Activated naive CD4-positive, alpha-beta T cell treated with Interleukin-2 at 50 U/mL for 16 hours (primary cell): Measurements from ENCODE around the gene PRICKLE4.
"Not testable (repeated sequence)": the region's sequence is repeated elsewhere in the genome, so short reads cannot be mapped to it uniquely, and the experiment has no call there.

Experiments
- DNase-seq: peaks from one replicate; pipeline ENCODE4 v3.0.0-alpha.2; 2020

The PRICKLE4 gene

GRCh38 chr6:41747256-41748101 is 33.1 kb upstream of the PRICKLE4 start, which contains the start of gene PGC:
Gene PGC, minus strand, starts transcription at chr6:41747397. Its CDS starts 63 bp downstream, at chr6:41747334.
- no peak for DNase-seq

DNA sequence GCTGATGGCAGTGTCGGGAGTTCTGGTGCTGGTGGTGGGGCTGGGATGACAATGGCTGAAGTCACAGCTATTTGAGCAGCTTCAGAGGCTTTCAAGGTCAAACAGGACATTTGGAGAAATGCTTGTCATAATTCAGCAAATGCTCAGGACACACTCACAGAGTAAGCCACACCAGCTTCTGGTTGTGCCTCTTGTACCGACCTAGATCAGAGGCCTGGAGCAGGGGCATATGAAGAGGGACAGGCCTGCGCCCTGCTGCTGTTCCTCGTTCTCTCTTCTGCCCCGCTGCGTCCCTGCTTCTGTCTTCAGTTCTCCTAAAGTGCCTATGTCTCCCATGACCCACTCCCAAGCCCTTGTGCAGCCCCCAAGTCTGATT is 32.5 kb upstream of the PRICKLE4 start:
- no peak for DNase-seq

- no peak for DNase-seq
These were observed 32.0 kb upstream of the PRICKLE4 start for GRCh38 chr6:41748542-41748941.

GRCh38 chr6:41750374-41750773 is 30.2 kb upstream of the PRICKLE4 start:
- DNase-seq = no peak

DNA sequence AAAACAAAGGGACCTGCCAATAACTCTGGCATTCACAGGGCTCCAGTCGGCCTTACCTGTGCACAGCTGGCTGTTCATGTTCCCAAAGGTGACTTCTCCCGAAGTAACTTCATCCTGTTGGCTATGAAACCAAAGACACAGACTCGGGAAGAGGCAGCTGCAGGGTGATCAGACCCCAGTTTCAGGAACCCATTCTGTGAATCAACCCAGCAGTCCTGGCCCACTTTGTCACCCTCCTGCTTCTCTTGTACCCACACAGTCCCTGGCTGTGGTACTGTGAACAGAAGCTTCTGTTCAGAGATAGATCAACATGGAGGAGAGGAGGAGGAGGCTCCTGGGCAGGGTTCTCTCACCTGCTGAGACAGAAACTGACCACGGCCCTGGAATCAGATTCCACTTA is 24.7 kb upstream of the PRICKLE4 start:
- no peak for DNase-seq

- DNase-seq = no peak
These were observed 24.2 kb upstream of the PRICKLE4 start for GRCh38 chr6:41756354-41756753.

- DNase-seq = no peak
These were observed 23.3 kb upstream of the PRICKLE4 start for GRCh38 chr6:41757271-41757670.

- DNase-seq = no peak
These were observed 22.5 kb upstream of the PRICKLE4 start for GRCh38 chr6:41757931-41758640.

DNA sequence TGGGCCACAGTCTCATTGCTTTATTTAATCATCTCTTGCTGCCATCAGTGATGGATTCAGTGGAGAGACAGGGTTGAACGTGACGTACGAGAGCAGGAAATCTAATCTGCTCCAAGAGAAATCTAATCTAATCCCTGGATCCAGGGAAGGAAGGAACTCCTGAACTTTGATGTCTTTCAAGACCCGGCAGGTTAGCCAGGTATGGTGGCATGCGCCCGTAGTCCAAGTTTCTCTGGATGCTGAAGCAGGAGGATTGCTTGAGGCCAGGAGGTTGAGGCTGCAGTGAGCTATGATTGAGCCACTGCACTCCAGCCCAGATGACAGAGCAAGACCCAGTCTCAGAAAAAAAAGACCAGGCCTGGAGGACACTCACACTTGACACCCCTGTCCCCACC is 21.9 kb upstream of the PRICKLE4 start:
- DNase-seq = no peak

- DNase-seq = no peak
These were observed 21.3 kb upstream of the PRICKLE4 start for GRCh38 chr6:41759106-41759904.

DNA sequence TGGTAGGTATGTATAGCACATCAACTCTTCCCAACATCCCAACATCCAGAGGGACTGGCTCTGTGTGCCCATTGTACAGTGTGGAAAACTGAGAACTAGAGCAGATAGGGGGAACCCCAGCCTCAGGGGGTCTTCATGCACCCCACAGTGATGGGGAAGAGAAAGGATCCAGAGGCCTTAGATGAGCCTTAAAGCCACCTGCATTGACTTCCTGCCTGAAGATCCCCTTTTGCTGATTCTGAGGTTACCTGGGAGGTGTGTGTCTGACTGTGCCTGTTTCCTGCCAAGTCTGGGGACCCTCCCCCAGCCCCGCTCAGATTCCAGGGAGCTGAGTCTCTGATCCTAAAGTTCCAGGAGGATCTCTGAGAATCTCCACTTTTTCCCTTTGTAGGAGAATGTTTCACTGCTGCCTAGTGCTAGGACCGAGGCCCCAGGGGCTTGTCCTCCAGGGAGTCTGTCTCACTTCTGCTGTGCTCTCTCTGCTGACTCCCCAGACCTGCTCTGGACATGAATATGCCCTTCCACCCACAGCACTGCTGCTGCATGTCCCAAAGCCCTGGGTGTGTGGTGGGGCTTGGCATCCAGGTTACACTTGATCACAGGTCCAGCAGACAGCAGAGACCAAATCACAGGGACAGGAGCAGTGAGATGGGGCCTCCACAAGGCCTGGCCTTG is 20.5 kb upstream of the PRICKLE4 start:
- DNase-seq = no peak

DNA sequence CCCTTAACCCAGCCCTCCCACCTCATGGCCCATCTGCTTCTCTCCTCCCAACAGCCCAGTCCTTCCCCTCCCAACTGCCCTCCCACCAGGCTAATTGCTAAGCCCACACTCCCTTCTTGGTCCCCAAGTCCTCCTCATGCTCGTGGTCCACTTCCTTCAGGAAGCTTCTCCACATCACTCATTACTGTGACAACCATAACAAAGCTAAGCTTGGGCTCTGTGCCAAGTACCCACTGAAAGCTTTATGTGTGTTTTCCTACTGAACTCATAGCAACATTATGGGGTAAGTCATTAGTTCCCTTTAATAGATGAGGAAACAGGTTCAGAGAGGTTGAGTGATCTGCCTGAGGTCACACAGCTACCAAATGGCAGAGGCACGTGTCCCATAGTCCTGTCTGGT is 17.1 kb upstream of the PRICKLE4 start:
- no peak for DNase-seq

DNA sequence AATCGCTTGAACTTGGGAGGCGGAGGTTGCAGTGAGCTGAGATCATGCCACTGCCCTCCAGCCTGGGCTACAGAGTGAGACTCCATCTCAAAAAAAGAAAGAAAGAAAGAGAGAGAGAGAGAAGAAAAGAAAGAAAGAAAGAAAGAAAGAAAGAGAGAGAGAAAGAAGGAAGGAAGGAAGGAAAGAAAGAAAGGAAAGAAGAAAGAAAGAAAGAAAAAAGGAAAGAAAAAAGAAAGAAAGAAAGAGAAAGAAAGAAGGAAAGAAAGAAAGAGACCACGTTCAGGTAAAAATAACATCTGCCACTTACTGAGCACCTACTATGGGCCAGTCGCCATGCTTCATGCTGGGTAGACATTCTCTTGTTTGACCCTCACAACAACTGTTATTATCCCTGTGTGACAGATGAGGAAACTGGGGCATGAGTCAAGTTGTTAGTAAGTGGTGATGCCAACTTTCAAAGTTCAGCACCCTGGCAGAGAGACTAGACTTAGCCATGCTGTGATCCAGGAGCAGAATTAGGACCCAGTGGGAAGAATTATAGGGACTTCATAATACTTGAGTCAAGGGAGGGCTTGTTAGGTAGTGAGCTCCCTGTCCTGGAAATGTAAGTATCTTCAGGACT is 14.4 kb upstream of the PRICKLE4 start:
- not testable (repeated sequence) for DNase-seq

- DNase-seq = no peak
These were observed 13.3 kb upstream of the PRICKLE4 start for GRCh38 chr6:41767112-41767833.

DNA sequence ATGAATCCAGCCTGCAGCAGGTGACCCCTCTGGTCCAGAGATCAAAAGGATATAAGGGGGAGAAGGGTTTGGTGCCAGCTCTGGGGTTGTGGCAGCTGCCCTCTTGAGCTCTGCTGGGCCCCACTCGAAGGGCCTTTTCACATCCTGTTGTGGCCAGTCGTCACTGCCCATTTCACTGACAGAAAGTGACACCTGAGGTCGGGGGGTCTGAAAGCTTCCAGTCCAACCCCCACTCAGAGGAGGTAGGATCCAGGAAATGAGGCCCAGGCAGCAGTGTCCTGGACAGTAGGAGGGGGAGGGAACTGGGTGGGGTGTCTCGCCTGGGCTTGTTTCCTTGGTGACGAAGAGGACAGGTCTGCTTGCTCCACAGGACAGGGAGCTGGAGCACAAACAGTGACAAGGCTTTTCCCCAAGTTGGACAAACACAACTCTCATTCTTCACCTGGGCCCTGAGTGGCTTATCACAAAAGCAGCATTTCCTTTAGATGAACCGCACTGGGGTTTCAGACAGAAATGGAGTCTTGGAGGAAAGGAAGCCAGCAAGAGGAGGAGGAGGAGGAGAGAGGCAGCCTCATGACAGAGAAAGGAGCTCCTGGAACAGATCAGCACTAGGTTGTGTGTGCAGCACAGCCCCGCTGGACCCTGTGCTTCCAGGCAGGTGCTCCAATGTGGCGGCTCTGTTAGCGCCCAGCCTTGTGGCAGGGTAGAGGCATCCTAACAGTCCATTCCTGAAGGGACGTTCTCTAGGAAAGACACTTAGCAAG is 11.9 kb upstream of the PRICKLE4 start:
- DNase-seq = no peak

- DNase-seq = no peak
These were observed 11.2 kb upstream of the PRICKLE4 start for GRCh38 chr6:41769376-41769775.

DNA sequence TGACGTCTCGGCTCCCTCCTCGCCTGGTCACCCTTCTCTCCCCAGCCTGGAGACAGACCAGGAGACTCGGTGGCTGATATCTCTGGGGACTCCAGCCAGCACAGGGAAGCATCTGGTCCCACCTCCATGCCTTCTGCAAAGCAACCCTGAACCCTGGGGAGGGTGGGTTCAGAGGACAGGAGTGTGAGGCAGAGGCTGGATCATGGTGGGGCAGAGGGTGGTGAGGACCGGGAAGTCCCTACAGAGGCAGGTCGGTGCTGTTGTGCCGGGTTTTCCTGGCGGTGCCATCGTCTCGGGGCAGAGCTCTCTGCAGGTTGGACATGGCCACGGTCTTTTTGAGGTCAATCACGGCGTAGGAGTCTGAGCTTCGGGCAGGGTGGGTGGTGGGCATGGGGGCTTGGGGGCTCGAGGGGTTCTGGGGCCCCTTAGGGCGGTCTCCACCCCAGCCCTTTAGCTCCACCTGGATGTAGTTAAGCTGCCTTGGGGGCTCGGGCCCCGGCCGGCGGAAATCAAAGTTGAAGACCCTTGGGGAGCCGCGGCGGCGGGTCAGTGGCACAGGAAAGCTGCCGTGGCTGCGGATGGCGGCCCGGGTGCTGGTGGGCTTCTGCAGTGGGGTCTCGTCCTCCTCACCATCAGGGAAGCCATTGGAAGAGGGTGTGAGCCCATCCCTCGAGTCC is 10.1 kb upstream of the PRICKLE4 start:
- no peak for DNase-seq

DNA sequence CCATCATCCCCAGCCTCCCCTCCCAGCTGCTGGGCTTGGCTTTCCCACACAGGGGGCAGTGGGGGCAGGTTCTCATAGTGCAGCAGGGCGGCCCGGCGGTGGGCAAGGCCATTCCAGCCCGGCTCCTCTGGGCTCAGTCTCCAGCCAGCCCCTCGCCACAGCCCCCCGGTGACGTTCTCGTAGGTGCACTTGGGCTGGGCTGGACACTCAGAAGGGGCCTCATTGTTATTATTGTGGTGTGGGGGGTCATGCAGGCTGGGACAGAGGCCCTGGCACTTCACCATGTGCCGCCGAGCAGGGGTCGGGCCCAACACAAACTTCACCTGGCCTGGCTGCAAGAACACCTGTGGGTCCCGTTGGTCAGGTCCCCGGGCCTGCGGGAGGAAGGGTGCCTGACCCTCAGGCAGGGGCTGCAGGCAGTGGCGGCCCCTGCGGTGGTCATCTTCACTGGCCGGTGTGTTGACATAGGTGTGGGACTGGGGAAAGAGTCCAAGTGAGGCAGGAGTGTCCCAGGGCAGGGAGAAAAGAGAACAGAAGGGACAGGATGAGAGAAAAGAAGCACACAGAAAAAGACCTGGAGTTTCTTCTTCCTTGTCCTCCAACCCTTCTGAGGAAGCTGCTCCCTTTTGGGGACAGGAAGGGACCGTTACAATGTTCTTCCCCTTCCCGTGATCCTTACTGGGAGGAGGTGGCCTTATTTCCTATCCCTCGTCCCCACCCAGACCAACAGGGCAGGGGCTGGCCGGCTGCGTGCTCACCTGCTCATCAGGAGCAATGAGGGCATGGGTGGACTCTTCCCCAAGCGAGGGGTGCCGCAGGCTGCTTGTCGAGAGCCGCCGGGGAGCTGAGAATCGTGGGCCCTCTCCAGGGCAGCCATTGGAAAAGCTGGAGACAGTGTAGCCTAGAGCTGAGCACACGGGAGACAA is 9.3 kb upstream of the PRICKLE4 start:
- no peak for DNase-seq

DNA sequence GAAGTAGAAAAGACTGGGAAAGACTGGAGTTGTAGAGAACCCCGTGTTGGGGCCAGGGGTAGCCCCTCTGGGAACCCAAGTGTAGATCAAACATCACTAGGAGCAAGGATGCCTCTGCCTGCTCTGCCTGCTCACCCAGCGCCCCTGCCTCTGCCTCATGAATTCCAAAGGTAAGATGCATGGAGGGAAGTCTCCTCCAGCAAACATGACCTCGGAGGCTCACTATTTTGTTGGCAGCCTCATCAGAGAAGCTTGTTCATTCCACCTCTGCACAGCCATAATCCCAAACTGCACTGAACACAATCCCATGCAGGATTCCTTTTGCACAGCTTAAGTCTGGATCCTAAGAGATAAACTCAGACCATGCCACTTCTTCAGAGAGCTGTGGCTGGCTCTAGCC is 5.7 kb upstream of the PRICKLE4 start:
- DNase-seq = no peak
